ENCODE results near the gene SLC25A15. TPM values are rescaled to one million over a fixed set of nuclear protein-coding genes. Genes with fewer than 3 reads are reported as not detected.

Gene SLC25A15
- total RNA-seq (2021), result 20.2 to 20.7 TPM (median 20.2 TPM) in 3 replicates
- Bru-seq, nascent RNA, result percentile 64 among the genes with signal in this experiment
- long read RNA-seq, experiment 1, transcript SLC25A15-201 (7 exons, 1,586 nt), result major isoform, 7 of 12 reads
- long read RNA-seq, experiment 1, partial matches to known transcripts, result 0 of 12 reads
- long read RNA-seq, experiment 1, other reads (novel, unspliced or antisense), result 5 of 12 reads
- long read RNA-seq, experiment 2, transcript SLC25A15-201 (7 exons, 1,586 nt), result major isoform, 11 of 12 reads
- long read RNA-seq, experiment 2, partial matches to known transcripts, result 0 of 12 reads
- long read RNA-seq, experiment 2, other reads (novel, unspliced or antisense), result 1 of 12 reads
- long read RNA-seq, experiment 3, partial matches to known transcripts, result 0 of 1 reads
- long read RNA-seq, experiment 3, other reads (novel, unspliced or antisense), result 0 of 1 reads

DNA sequence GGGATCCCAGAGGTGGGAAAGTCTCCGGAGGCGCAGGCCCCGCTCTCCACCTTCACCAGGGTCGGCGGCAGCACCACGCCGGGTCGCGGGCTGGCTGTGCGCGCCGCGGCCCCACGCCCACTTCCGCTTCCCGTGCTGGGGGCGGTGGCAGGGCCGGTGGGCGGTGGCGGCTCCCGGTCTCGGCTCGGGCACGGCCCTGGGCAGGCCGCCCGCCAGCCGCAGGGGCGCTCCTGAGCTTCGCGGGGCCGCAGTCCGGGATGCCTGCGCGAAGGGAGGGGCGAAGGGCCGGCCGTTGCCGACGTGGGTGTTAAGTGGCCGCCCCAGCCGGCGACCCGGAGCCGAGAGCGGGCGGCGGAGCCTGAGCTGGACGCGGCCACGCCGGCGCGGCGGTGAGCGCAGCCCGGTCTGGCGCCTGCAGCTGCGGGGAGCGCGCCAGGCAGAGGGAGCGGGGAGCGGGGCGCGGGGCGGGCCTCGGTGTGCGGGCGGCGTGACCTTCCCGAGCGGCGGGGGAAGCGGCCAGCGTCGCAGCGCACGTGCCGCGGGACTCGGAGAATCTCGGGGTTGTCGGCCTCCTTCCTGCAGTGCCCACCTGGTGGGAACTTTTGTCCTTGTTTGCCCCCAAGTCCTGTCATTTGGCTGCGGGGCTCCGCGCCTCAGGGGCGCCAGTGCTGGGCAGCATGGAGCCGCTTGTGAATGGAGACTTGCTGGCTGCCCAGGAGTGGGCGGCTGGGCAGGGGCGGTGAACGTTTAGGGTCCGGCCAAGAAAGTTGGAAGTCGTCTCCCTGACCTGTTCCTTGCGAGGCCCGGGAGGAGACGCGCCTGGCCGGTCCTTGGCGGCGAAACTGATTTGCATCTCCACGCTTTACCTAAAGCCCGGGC lies at the start of gene SLC25A15:
SLC25A15 (plus strand) TSS at position 337 of the 879 bp plus-strand sequence. CDS start 3,616 bp downstream, outside the sequence.
- no peaks in the 10 kb centered on the region for H3K27me3 Mint-ChIP-seq (ENCODE audit: low read depth)
- POLR2A ChIA-PET, result interaction anchor here (0.6 to 1.2 kb wide), 4 partner anchors 9 to 1753 kb away, joined by 3 to 4 read pairs (median 3); no protein-coding TSS in a partner anchor
- ATAC-seq (peak; percentile 92), DNase-seq (ENCODE audit: low spot score) (peak; percentile 69)
- H3K4me1 Mint-ChIP-seq, result peaks cover 3% of the 10 kb centered on the region
- no peaks in the 10 kb centered on the region for H3K36me3 Mint-ChIP-seq
- no peak within 1 kb of the TSS for H3K27ac Mint-ChIP-seq
- no peaks in the 10 kb centered on the region for H3K9me3 Mint-ChIP-seq
- peak within 1 kb of the TSS; percentile 74 for H3K4me3 Mint-ChIP-seq
- CTCF ChIA-PET, result interaction anchor here (1.0 to 4.2 kb wide), 2 partner anchors 11 to 25 kb away, joined by 3 to 36 read pairs; no protein-coding TSS in a partner anchor
- TF ChIP-seq HMGXB4 (CRISPR knock-in tag; IDR thresholded peaks at IDR 0.05) (peak; percentile 77), CREB1 (CRISPR knock-in tag; IDR thresholded peaks at IDR 0.05) (no peak), TEAD1 (CRISPR knock-in tag; IDR thresholded peaks at IDR 0.05) (no peak), OVOL2 (CRISPR knock-in tag; IDR thresholded peaks at IDR 0.05; ENCODE audit: borderline replicate concordance) (no peak), NFATC4 (CRISPR knock-in tag; IDR thresholded peaks at IDR 0.05) (no peak), PRDM15 (CRISPR knock-in tag; IDR thresholded peaks at IDR 0.05) (peak; percentile 82), SOX15 (CRISPR knock-in tag; IDR thresholded peaks at IDR 0.05) (no peak), E2F4 (CRISPR knock-in tag; IDR thresholded peaks at IDR 0.05; ENCODE audit: borderline replicate concordance, low read depth) (0 out of 2 replicates have a peak, but pooled peaks have one; percentile 69), IRF2 (CRISPR knock-in tag; IDR thresholded peaks at IDR 0.05; ENCODE audit: borderline replicate concordance, low read depth) (peak; percentile 11; the same call in 1 of the 2 replicates), PRRX2 (CRISPR knock-in tag; IDR thresholded peaks at IDR 0.05) (no peak), FOXJ3 (CRISPR knock-in tag; IDR thresholded peaks at IDR 0.05; ENCODE audit: borderline replicate concordance) (no peak), JUN (CRISPR knock-in tag; IDR thresholded peaks at IDR 0.05) (no peak; the same call in 1 of the 2 replicates), MYBL2 (CRISPR knock-in tag; IDR thresholded peaks at IDR 0.05) (peak; percentile 83), NR3C1 (CRISPR knock-in tag; conservative IDR thresholded peaks at IDR 0.05; ENCODE audit: low read depth) (no peak), TEAD4 (CRISPR knock-in tag; IDR thresholded peaks at IDR 0.05) (no peak), ATF6 (CRISPR knock-in tag; IDR thresholded peaks at IDR 0.05) (no peak)
- TF ChIP-seq, protein P1, sequence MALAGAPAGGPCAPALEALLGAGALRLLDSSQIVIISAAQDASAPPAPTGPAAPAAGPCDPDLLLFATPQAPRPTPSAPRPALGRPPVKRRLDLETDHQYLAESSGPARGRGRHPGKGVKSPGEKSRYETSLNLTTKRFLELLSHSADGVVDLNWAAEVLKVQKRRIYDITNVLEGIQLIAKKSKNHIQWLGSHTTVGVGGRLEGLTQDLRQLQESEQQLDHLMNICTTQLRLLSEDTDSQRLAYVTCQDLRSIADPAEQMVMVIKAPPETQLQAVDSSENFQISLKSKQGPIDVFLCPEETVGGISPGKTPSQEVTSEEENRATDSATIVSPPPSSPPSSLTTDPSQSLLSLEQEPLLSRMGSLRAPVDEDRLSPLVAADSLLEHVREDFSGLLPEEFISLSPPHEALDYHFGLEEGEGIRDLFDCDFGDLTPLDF (CRISPR knock-in tag; IDR thresholded peaks at IDR 0.05), result no peak
- TF ChIP-seq, protein P2, sequence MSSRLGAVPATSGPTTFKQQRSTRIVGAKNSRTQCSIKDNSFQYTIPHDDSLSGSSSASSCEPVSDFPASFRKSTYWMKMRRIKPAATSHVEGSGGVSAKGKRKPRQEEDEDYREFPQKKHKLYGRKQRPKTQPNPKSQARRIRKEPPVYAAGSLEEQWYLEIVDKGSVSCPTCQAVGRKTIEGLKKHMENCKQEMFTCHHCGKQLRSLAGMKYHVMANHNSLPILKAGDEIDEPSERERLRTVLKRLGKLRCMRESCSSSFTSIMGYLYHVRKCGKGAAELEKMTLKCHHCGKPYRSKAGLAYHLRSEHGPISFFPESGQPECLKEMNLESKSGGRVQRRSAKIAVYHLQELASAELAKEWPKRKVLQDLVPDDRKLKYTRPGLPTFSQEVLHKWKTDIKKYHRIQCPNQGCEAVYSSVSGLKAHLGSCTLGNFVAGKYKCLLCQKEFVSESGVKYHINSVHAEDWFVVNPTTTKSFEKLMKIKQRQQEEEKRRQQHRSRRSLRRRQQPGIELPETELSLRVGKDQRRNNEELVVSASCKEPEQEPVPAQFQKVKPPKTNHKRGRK (CRISPR knock-in tag; IDR thresholded peaks at IDR 0.05; ENCODE audit: borderline replicate concordance), result no peak
- TF ChIP-seq, protein P3, sequence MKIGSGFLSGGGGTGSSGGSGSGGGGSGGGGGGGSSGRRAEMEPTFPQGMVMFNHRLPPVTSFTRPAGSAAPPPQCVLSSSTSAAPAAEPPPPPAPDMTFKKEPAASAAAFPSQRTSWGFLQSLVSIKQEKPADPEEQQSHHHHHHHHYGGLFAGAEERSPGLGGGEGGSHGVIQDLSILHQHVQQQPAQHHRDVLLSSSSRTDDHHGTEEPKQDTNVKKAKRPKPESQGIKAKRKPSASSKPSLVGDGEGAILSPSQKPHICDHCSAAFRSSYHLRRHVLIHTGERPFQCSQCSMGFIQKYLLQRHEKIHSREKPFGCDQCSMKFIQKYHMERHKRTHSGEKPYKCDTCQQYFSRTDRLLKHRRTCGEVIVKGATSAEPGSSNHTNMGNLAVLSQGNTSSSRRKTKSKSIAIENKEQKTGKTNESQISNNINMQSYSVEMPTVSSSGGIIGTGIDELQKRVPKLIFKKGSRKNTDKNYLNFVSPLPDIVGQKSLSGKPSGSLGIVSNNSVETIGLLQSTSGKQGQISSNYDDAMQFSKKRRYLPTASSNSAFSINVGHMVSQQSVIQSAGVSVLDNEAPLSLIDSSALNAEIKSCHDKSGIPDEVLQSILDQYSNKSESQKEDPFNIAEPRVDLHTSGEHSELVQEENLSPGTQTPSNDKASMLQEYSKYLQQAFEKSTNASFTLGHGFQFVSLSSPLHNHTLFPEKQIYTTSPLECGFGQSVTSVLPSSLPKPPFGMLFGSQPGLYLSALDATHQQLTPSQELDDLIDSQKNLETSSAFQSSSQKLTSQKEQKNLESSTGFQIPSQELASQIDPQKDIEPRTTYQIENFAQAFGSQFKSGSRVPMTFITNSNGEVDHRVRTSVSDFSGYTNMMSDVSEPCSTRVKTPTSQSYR (CRISPR knock-in tag; IDR thresholded peaks at IDR 0.05), result no peak
- TF ChIP-seq, protein P4, sequence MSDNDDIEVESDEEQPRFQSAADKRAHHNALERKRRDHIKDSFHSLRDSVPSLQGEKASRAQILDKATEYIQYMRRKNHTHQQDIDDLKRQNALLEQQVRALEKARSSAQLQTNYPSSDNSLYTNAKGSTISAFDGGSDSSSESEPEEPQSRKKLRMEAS (CRISPR knock-in tag; IDR thresholded peaks at IDR 0.05), result peak; percentile 74

Data from WTC11 (cell line).